Measurements from ENCODE around the gene ZFX. TPM values are rescaled to one million over a fixed set of nuclear protein-coding genes. Genes with fewer than 3 reads are reported as not detected.

Gene ZFX
- total RNA-seq, 2 experiments from 2014 or later = 35.0 to 37.2 TPM

GRCh38 chrX:24229976-24230375 lies 80.4 kb downstream of the ZFX start:
- H3K27ac Mint-ChIP-seq = no peak overlapping the region
- no peak overlapping the region for H3K4me3 Mint-ChIP-seq
- no peaks in the 10 kb centered on the region for H3K4me1 Mint-ChIP-seq
- DNase-seq = no peak
- peaks cover 2% of the 10 kb centered on the region for H3K36me3 Mint-ChIP-seq
- H3K9me3 Mint-ChIP-seq = peaks cover 3% of the 10 kb centered on the region
- no peaks in the 10 kb centered on the region for H3K27me3 Mint-ChIP-seq

- H3K36me3 Mint-ChIP-seq = peaks cover 2% of the 10 kb centered on the region
- H3K27ac Mint-ChIP-seq = no peak overlapping the region
- H3K4me3 Mint-ChIP-seq = no peak overlapping the region
- no peaks in the 10 kb centered on the region for H3K27me3 Mint-ChIP-seq
- peaks cover 1% of the 10 kb centered on the region for H3K9me3 Mint-ChIP-seq
- H3K4me1 Mint-ChIP-seq = no peaks in the 10 kb centered on the region
- DNase-seq = no peak
Observed at GRCh38 chrX:24231131-24231540, 81.6 kb downstream of the ZFX start.

GRCh38 chrX:24231641-24232179 lies 82.2 kb downstream of the ZFX start:
- Mint-ChIP-seq H3K9me3 (no peaks in the 10 kb centered on the region), H3K27me3 (no peaks in the 10 kb centered on the region), H3K27ac (no peak overlapping the region), H3K4me1 (no peaks in the 10 kb centered on the region), H3K4me3 (no peak overlapping the region), H3K36me3 (peaks cover 2% of the 10 kb centered on the region)
- no peak for DNase-seq

- Mint-ChIP-seq H3K4me1 (no peaks in the 10 kb centered on the region), H3K36me3 (peaks cover 2% of the 10 kb centered on the region), H3K27ac (no peak overlapping the region), H3K27me3 (no peaks in the 10 kb centered on the region), H3K9me3 (no peaks in the 10 kb centered on the region), H3K4me3 (no peak overlapping the region)
- DNase-seq = no peak
Observed at GRCh38 chrX:24232796-24233195, 83.3 kb downstream of the ZFX start.

- no peaks in the 10 kb centered on the region for H3K27me3 Mint-ChIP-seq
- H3K27ac Mint-ChIP-seq = no peak overlapping the region
- no peaks in the 10 kb centered on the region for H3K4me1 Mint-ChIP-seq
- H3K36me3 Mint-ChIP-seq = peaks cover 2% of the 10 kb centered on the region
- H3K4me3 Mint-ChIP-seq = no peak overlapping the region
- no peak for DNase-seq
- H3K9me3 Mint-ChIP-seq = no peaks in the 10 kb centered on the region
Observed at GRCh38 chrX:24235084-24235710, 85.7 kb downstream of the ZFX start.

GRCh38 chrX:24241822-24242648 lies 92.5 kb downstream of the ZFX start:
- Mint-ChIP-seq H3K36me3 (no peaks in the 10 kb centered on the region), H3K27ac (no peak overlapping the region), H3K4me1 (peaks cover 9% of the 10 kb centered on the region)

GRCh38 chrX:24242649-24243175 lies 93.2 kb downstream of the ZFX start:
- no peak for DNase-seq
- Mint-ChIP-seq H3K27me3 (no peaks in the 10 kb centered on the region), H3K36me3 (no peaks in the 10 kb centered on the region), H3K4me1 (peaks cover 9% of the 10 kb centered on the region), H3K9me3 (no peaks in the 10 kb centered on the region), H3K27ac (no peak overlapping the region), H3K4me3 (no peak overlapping the region)

More at GRCh38 chrX:24241822-24242648, 92.5 kb downstream of the ZFX start:
- H3K9me3 Mint-ChIP-seq = no peaks in the 10 kb centered on the region
- H3K27me3 Mint-ChIP-seq = no peaks in the 10 kb centered on the region
- no peak overlapping the region for H3K4me3 Mint-ChIP-seq
- DNase-seq = no peak

- no peak overlapping the region for H3K4me3 Mint-ChIP-seq
- H3K9me3 Mint-ChIP-seq = no peaks in the 10 kb centered on the region
- peaks cover 9% of the 10 kb centered on the region for H3K4me1 Mint-ChIP-seq
- no peaks in the 10 kb centered on the region for H3K27me3 Mint-ChIP-seq
- no peaks in the 10 kb centered on the region for H3K36me3 Mint-ChIP-seq
- DNase-seq = no peak
- no peak overlapping the region for H3K27ac Mint-ChIP-seq
Observed at GRCh38 chrX:24243188-24243587, 93.7 kb downstream of the ZFX start.

GRCh38 chrX:24243692-24244091 lies 94.2 kb downstream of the ZFX start:
- Mint-ChIP-seq H3K9me3 (no peaks in the 10 kb centered on the region), H3K36me3 (no peaks in the 10 kb centered on the region), H3K27me3 (no peaks in the 10 kb centered on the region), H3K4me3 (no peak overlapping the region), H3K4me1 (peaks cover 9% of the 10 kb centered on the region), H3K27ac (no peak overlapping the region)
- no peak for DNase-seq

- DNase-seq = no peak
- H3K27ac Mint-ChIP-seq = no peak overlapping the region
- peaks cover 9% of the 10 kb centered on the region for H3K4me1 Mint-ChIP-seq
- no peak overlapping the region for H3K4me3 Mint-ChIP-seq
- no peaks in the 10 kb centered on the region for H3K9me3 Mint-ChIP-seq
- H3K36me3 Mint-ChIP-seq = no peaks in the 10 kb centered on the region
- H3K27me3 Mint-ChIP-seq = no peaks in the 10 kb centered on the region
Observed at GRCh38 chrX:24245202-24245601, 95.7 kb downstream of the ZFX start.

GRCh38 chrX:24248042-24248441 lies 98.5 kb downstream of the ZFX start:
- Mint-ChIP-seq H3K4me1 (peaks cover 7% of the 10 kb centered on the region), H3K27ac (no peak overlapping the region), H3K4me3 (no peak overlapping the region), H3K9me3 (no peaks in the 10 kb centered on the region), H3K27me3 (no peaks in the 10 kb centered on the region), H3K36me3 (no peaks in the 10 kb centered on the region)
- no peak for DNase-seq

- Mint-ChIP-seq H3K9me3 (no peaks in the 10 kb centered on the region), H3K4me3 (no peak overlapping the region), H3K27ac (no peak overlapping the region), H3K4me1 (no peaks in the 10 kb centered on the region), H3K36me3 (no peaks in the 10 kb centered on the region), H3K27me3 (peaks cover 5% of the 10 kb centered on the region)
- DNase-seq = no peak
Observed at GRCh38 chrX:24253030-24253429, 103.5 kb downstream of the ZFX start.

GRCh38 chrX:24253469-24253868 lies 103.9 kb downstream of the ZFX start:
- Mint-ChIP-seq H3K9me3 (no peaks in the 10 kb centered on the region), H3K36me3 (no peaks in the 10 kb centered on the region), H3K4me1 (no peaks in the 10 kb centered on the region), H3K27me3 (peaks cover 5% of the 10 kb centered on the region), H3K4me3 (no peak overlapping the region), H3K27ac (no peak overlapping the region)
- DNase-seq = no peak

- DNase-seq = no peak
- H3K27me3 Mint-ChIP-seq = peaks cover 5% of the 10 kb centered on the region
- no peaks in the 10 kb centered on the region for H3K36me3 Mint-ChIP-seq
- peaks cover 9% of the 10 kb centered on the region for H3K4me1 Mint-ChIP-seq
- H3K4me3 Mint-ChIP-seq = no peak overlapping the region
- H3K9me3 Mint-ChIP-seq = no peaks in the 10 kb centered on the region
- H3K27ac Mint-ChIP-seq = no peak overlapping the region
Observed at GRCh38 chrX:24257011-24257410, 107.5 kb downstream of the ZFX start.

- no peak overlapping the region for H3K27ac Mint-ChIP-seq
- peaks cover 5% of the 10 kb centered on the region for H3K27me3 Mint-ChIP-seq
- H3K4me1 Mint-ChIP-seq = peaks cover 11% of the 10 kb centered on the region
- no peaks in the 10 kb centered on the region for H3K9me3 Mint-ChIP-seq
- no peak for DNase-seq
- H3K4me3 Mint-ChIP-seq = no peak overlapping the region
- H3K36me3 Mint-ChIP-seq = no peaks in the 10 kb centered on the region
Observed at GRCh38 chrX:24259544-24260240, 110.2 kb downstream of the ZFX start.
